AG09309 (cell line): Measurements from ENCODE around the gene BOD1.

Experiments
- DNase-seq: peaks from one replicate; pipeline ENCODE4 v3.0.0-alpha.2; 2010; ENCODE audit warnings: low read depth
- H3K4me3 ChIP-seq: 2 replicates; pipeline ENCODE4 v1.5.1; 2011; ENCODE audit warnings: mild to moderate bottlenecking, low read depth, low read length, moderate library complexity; ENCODE audit not compliant: control insufficient read depth
- TF ChIP-seq, protein P1 (sequence below): IDR thresholded peaks from 2 replicates; pipeline ENCODE4 v1.5.1; 2011; ENCODE audit warnings: mild to moderate bottlenecking, low read depth, low read length, inconsistent platforms; ENCODE audit not compliant: insufficient read depth, control insufficient read depth; ENCODE audit errors: missing control alignments

Gene BOD1

GRCh38 chr5:173611706-173612105, 4.7 kb downstream of the BOD1 start:
- H3K4me3 ChIP-seq: no peak overlapping the region
- TF ChIP-seq, protein P1, sequence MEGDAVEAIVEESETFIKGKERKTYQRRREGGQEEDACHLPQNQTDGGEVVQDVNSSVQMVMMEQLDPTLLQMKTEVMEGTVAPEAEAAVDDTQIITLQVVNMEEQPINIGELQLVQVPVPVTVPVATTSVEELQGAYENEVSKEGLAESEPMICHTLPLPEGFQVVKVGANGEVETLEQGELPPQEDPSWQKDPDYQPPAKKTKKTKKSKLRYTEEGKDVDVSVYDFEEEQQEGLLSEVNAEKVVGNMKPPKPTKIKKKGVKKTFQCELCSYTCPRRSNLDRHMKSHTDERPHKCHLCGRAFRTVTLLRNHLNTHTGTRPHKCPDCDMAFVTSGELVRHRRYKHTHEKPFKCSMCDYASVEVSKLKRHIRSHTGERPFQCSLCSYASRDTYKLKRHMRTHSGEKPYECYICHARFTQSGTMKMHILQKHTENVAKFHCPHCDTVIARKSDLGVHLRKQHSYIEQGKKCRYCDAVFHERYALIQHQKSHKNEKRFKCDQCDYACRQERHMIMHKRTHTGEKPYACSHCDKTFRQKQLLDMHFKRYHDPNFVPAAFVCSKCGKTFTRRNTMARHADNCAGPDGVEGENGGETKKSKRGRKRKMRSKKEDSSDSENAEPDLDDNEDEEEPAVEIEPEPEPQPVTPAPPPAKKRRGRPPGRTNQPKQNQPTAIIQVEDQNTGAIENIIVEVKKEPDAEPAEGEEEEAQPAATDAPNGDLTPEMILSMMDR: no peak

GRCh38 chr5:173604141-173604540, 12.3 kb downstream of the BOD1 start:
- TF ChIP-seq, protein P1: no peak
- no peak overlapping the region for H3K4me3 ChIP-seq
- no peak for DNase-seq

More at GRCh38 chr5:173611706-173612105, 4.7 kb downstream of the BOD1 start:
- DNase-seq: no peak

GRCh38 chr5:173602423-173602822, 14.0 kb downstream of the BOD1 start:
- TF ChIP-seq, protein P1: no peak
- H3K4me3 ChIP-seq: no peak overlapping the region
- peak; percentile 57 for DNase-seq

GRCh38 chr5:173598686-173599085, 17.8 kb downstream of the BOD1 start:
- TF ChIP-seq, protein P1: no peak
- no peak for DNase-seq
- H3K4me3 ChIP-seq: no peak overlapping the region

- no peak for DNase-seq
Measured at GRCh38 chr5:173597304-173597703, 19.1 kb downstream of the BOD1 start.

DNA sequence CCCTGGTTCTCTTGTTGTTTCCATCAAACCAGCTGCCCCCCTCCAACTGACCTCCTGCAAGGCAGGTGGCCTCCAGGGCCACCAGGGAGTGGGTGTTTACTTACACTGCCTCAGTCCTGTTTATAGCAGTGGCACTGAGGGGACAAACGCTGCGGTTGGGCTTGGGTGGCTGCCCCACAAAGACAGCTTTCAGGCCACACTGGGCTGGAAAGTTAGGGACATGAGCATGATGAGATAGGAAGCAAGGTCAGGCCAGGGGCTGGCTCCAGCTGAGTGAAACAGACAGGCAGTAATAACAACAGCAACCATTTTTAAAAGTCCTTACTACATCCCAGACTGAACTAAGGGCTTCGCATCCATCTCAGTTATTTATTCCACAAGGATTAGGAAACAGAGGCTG, 20.6 kb downstream of the BOD1 start:
- no peak for DNase-seq
- TF ChIP-seq, protein P1: no peak
- no peak overlapping the region for H3K4me3 ChIP-seq

More at GRCh38 chr5:173597304-173597703, 19.1 kb downstream of the BOD1 start:
- TF ChIP-seq, protein P1: no peak
- H3K4me3 ChIP-seq: no peak overlapping the region

DNA sequence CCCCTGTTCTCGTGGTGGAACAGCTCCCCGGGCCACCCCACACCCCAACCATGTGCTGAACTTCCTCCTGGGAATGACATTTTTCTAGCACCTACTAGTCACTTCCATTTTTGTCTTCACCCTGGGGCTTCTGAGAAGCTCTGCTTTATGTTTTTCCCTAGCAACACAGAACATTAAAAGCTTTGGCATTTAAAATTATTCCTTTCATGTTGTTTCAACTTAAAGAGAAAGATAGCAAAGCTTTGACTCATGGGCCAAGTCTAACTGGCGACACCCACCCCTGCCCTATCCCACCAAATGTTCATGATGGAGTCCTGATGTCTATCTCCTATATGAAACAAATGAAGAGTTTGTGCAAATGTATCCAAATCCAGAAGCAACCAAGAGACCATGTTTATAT, 22.4 kb downstream of the BOD1 start:
- no peak overlapping the region for H3K4me3 ChIP-seq
- DNase-seq: no peak
- TF ChIP-seq, protein P1: no peak
